Measurements from ENCODE around the gene AMBN.
"Not testable (repeated sequence)": the region's sequence is repeated elsewhere in the genome, so short reads cannot be mapped to it uniquely, and the experiment has no call there.

AMBN gene

GRCh38 chr4:70608324-70608723 is 16.3 kb downstream of the AMBN start:
- no peak for DNase-seq (ENCODE audit: low spot score)

- no peak for DNase-seq (ENCODE audit: low spot score)
Measured at GRCh38 chr4:70613306-70614183, 21.5 kb downstream of the AMBN start.

DNA sequence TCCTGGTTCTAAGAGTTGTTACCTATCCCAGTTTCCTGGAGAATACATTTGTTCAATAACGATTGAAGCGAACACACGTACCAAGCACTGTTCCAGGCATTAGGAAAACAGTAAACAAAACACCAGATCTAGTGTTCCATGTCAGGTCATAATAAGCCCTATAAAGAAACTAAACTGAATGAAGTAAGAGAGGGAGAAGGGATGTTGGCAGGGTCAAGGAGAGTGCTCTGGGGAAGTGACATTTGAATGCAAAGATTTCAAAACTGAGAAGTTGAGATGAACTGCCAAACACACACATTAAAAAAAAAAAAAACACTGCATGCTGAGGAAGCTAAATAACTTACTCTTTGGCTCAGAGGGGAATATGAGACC is 22.1 kb downstream of the AMBN start:
- DNase-seq (ENCODE audit: low spot score): no peak

DNA sequence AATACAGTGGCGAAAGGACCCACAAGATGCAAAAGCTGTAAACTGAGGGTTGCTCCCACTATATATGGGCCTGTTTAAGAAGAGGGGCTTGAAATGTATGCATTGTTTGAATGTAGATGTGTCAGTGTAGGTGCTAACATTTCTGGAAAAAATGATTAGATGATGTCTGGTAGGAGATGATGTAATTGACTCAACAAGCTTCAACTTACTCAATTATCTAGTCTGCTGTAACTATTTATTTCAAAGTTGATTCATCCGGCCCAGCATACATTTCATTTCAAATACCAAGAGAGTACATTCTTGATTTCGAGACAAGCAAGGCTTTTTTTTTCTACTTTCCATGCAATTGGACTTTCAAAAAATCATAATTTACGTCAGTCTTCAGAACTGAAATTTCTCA is 27.2 kb downstream of the AMBN start:
- no peak for DNase-seq (ENCODE audit: low spot score)

DNA sequence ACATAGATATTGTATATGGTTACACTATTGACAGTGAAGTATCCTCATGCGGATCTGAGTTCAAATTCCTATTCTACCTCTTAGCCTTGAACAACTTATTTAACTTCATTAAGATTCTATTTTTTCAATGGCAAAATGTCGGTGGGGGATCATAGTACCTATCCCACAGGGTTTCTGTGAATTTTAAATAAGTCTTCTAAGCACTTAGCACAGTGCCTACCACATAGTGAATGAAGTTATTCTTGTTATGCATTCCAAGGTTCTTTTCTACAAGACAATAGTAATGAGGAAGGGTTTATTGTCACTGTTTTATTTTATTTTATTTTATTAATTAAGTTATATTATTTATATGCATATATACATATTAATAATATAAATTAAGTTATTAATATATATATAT is 27.7 kb downstream of the AMBN start:
- no peak for DNase-seq (ENCODE audit: low spot score)

- DNase-seq (ENCODE audit: low spot score): no peak
Measured at GRCh38 chr4:70623323-70623722, 31.3 kb downstream of the AMBN start.

GRCh38 chr4:70624226-70624793 is 32.3 kb downstream of the AMBN start:
- DNase-seq (ENCODE audit: low spot score): no peak

- DNase-seq (ENCODE audit: low spot score): no peak
Measured at GRCh38 chr4:70627620-70628019, 35.6 kb downstream of the AMBN start.

DNA sequence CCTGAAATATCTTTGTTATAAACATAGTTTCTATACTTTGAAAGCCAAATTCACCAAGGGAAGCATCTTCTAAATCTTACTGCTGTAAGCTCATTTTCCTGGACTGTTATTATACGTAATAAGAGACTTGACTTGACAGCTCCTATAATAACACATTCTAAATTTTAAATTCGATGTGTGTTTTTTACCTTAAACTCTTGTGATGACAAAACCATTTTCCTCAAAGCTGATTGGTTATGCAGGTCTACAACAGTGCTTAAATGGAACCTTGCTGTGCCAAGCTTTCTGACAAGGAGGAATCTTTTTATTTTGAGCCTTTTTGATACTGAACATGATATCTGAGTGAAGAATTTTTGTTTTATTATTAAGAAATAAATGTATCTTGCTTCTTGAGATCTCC is 36.4 kb downstream of the AMBN start, which contains the start of gene ENAM:
TSS of gene ENAM (plus strand) at position 301 of the 400 bp plus-strand sequence. CDS start 757 bp downstream, outside the sequence.
- DNase-seq (ENCODE audit: low spot score): no peak

- no peak for DNase-seq (ENCODE audit: low spot score)
Measured at GRCh38 chr4:70629469-70630090, 37.5 kb downstream of the AMBN start.

DNA sequence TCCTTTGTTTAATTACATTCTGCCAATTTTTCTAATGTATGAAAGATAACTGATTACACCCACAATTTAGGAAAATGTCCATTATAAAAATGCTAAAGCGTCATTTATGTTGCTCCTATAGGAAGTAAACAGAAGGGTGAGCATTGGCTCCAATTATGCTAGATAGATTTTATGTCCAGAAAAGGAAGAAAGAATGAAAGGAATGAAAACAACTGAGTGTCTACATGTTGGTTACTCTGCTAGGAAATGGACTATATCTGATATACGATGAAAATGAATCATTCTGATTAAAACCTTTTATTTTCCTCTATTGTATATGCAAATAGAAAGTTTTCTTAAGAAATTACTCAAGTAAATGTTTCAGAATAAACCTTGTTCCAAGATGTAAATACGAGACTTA is 38.1 kb downstream of the AMBN start:
- no peak for DNase-seq (ENCODE audit: low spot score)

GRCh38 chr4:70632028-70632427 is 40.0 kb downstream of the AMBN start:
- no peak for DNase-seq (ENCODE audit: low spot score)

DNA sequence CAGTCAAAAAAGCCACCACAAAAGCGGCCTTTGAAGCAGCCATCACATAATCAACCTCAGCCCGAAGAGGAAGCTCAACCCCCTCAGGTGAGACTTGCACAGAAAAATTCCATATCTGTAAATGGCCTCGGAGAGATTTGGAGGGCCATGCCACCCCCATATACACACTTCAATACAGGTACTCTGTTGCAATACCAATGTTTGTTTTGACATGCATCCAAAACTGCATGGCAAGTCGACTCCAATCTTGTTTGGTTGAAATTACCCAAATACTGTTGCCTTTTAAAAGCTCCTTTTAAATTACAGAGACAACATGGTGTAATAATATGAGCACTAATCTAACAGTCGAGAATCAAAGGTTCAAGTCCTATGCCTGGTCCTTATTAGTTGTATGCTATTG is 42.4 kb downstream of the AMBN start:
- no peak for DNase-seq (ENCODE audit: low spot score)

GRCh38 chr4:70637239-70637913 is 45.3 kb downstream of the AMBN start:
- DNase-seq (ENCODE audit: low spot score): no peak

GRCh38 chr4:70640192-70640591 is 48.1 kb downstream of the AMBN start:
- no peak for DNase-seq (ENCODE audit: low spot score)

GRCh38 chr4:70650741-70651140 is 58.7 kb downstream of the AMBN start:
- not testable (repeated sequence) for DNase-seq (ENCODE audit: low spot score)

- peak; percentile 23 for DNase-seq (ENCODE audit: low spot score)
Measured at GRCh38 chr4:70651864-70652506, 59.9 kb downstream of the AMBN start.

DNA sequence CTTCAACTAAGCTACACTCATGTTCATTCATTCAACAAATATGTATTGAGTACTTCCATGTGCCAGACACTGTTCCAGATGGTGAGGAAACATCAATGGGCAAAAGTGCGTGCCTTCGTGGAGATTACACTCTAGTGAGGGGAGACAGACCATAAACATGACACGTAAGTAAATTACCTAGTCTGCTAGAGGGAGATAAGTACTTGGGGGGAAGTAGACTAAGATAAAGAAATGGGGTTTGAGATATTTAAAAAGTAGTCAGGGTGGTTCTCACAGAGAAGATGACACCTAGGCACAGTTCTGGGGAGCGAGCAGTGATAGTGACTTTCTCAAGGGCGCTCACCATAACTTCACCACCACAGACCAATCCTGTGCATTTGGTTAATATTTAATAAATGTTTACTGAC is 62.6 kb downstream of the AMBN start:
- DNase-seq (ENCODE audit: low spot score): no peak
